HepG2 (cell line): ENCODE results near the gene MORN5.

ENCODE experiments used
- E2F1 ChIP-seq: sonication (generic); formaldehyde crosslinking; IDR thresholded peaks from 2 replicates; pipeline ENCODE4 v1.5.0; 2020; ENCODE audit warnings: missing genetic modification reagents
- NFIC ChIP-seq: IDR thresholded peaks from 2 replicates; pipeline ENCODE4 v1.6.1; 2012; ENCODE audit warnings: mild to moderate bottlenecking, low read length, inconsistent platforms
- NFYB ChIP-seq: sonication (generic); formaldehyde crosslinking; IDR thresholded peaks from 2 replicates; pipeline ENCODE4 v1.4.0; 2020; ENCODE audit warnings: missing genetic modification reagents
- ZNF446 ChIP-seq: sonication (generic); formaldehyde crosslinking; IDR thresholded peaks from 2 replicates; pipeline ENCODE4 v1.5.0; 2020; ENCODE audit warnings: mild to moderate bottlenecking, missing genetic modification reagents

GRCh38 chr9:122217640-122218039 lies 57.9 kb downstream of the MORN5 start:
- no peak for TF ChIP-seq E2F1
- TF ChIP-seq NFIC: no peak
- TF ChIP-seq ZNF446: no peak
- no peak for TF ChIP-seq NFYB (CRISPR knock-in tag)
